ENCODE results near the gene LRRC28.

- TF ChIP-seq, protein P1, sequence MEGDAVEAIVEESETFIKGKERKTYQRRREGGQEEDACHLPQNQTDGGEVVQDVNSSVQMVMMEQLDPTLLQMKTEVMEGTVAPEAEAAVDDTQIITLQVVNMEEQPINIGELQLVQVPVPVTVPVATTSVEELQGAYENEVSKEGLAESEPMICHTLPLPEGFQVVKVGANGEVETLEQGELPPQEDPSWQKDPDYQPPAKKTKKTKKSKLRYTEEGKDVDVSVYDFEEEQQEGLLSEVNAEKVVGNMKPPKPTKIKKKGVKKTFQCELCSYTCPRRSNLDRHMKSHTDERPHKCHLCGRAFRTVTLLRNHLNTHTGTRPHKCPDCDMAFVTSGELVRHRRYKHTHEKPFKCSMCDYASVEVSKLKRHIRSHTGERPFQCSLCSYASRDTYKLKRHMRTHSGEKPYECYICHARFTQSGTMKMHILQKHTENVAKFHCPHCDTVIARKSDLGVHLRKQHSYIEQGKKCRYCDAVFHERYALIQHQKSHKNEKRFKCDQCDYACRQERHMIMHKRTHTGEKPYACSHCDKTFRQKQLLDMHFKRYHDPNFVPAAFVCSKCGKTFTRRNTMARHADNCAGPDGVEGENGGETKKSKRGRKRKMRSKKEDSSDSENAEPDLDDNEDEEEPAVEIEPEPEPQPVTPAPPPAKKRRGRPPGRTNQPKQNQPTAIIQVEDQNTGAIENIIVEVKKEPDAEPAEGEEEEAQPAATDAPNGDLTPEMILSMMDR (IDR thresholded peaks at IDR 0.05; ENCODE audit: poor library complexity, severe bottlenecking): no peak
- TF ChIP-seq POLR2AphosphoS5 (IDR thresholded peaks at IDR 0.05) (no peak), EZH2 (IDR thresholded peaks at IDR 0.05; ENCODE audit: borderline replicate concordance, insufficient read depth, low read length, poor library complexity, severe bottlenecking) (no peak), RAD21 (conservative IDR thresholded peaks at IDR 0.05) (no peak), EP300 (conservative IDR thresholded peaks at IDR 0.05; ENCODE audit: poor library complexity, severe bottlenecking) (no peak), SMC3 (conservative IDR thresholded peaks at IDR 0.05; ENCODE audit: poor library complexity) (no peak), MXI1 (conservative IDR thresholded peaks at IDR 0.05; ENCODE audit: poor library complexity, severe bottlenecking) (no peak)
Measured at GRCh38 chr15:99430881-99431401, 179.7 kb downstream of the LRRC28 start.

Measured in neural cell (in vitro differentiated cells).